Measurements from ENCODE around the gene ZNF528.

ZNF528 gene

DNA sequence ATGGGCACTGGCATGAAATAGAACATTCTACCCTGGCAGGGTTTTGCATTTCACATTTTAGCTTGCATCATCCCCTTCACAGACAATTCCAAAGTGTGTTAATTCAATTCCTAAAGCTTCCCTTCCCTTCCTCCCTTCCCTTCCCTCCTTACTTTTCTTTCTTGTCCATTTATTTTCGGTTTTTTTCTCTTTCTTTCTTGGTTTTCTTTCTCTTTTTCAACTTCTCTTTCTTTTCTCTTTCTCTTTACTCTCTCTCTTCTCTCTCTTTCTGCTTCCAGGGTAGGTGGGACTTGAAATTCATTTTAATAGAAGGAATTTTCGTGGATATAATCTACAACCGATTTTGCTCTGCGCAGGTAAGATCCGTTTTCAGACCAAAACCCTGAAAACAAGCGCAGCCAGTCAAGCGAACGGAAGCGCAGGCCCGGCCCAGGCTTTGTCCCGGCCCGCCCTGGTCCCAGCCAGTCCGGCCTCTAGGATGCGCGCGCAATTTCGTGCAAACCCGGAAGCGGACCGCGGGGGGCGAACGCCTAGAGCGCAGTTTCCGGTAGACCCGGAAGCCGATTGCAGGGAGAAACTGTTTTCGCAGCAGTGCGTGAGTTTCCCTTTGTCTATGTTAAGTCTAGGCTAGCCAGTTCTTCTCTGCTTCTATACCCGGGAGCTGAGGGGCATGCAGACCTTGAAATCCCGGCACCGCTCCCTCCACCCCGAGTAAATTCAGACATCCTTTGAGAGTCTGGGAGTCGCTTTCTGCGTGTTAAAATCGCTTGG, at the start of gene ZNF528:
Gene ZNF528 (plus strand): TSS at position 540 of the 771 bp plus-strand sequence. CDS start 4,165 bp downstream, outside the sequence.
- DNase-seq = peak; percentile 54 to 73

DNA sequence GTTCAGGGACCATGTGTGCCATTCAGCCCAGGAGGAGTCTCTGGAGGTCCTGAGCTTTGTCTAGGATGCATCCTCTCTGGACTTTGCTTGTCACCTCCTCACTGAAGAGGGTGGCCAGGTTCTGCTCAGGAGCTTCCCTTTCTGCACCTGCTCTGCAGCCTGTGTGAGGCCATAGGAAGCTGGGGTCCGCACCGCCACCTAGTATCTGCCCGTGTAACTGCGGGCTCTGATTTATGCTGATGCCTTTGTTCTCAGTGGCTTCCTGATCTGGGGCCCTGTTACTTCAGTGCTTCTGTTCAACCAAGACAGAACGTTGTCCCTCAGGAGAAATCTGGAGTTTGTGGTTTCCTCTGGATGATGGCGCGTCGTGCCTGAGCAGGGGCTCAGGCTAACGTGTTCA, 46.1 kb upstream of the ZNF528 start:
- DNase-seq = no peak

DNA sequence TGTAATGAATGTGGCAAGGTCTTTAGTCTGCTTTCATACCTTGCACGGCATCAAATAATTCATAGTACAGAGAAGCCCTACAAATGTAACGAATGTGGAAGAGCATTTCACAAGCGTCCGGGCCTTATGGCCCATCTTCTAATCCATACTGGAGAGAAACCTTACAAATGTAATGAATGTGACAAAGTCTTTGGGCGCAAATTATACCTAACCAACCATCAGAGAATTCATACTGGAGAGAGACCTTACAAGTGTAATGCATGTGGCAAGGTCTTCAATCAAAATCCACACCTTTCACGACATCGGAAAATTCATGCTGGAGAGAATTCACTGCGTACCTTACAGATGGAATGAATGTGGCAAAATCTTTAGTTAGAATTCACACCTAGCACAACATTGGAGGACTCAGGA, 31.2 kb upstream of the ZNF528 start:
- DNase-seq = no peak

DNA sequence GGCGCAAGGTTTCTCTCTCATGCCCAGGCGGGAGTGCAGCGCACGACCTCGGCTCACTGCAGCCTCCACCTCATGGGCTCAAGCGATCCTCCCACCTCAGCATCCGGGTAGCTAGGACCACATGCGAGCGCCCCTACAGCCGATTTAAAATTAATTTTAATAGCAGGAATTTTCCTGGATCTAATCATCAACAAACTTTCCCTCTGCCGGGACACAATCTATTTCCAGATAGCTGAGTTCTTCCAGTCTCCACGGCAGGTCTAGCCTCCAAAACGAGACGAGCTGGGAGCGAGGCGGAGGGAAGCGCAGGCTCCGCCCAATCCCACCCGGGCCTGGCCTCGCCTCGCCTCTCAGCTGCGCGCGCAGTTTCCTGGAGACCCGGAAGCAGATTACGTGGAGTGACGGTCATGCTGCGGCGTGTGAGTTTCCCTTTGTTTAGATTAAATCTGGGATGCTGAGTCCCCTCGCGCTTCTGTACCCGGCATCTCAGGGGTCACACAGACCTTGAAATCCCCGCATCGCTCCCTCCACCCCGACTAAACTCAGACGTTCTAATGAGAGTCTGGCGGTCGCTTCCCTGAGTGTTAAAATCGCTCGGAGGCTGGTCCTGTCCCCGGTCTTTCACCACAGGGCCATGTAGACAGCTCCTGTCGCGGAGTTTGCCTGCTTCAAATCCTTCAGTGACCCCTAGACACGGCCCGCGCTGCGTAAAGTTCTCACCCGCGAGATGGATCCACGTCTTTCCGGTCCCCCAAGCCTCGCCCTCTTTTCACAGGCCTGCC, 27.9 kb upstream of the ZNF528 start, which contains the start of gene ZNF880:
Gene ZNF880 (plus strand): TSS at position 365 of the 782 bp plus-strand sequence. CDS start 43 bp downstream, at position 408.
- DNase-seq = peak; percentile 89 to 91

DNA sequence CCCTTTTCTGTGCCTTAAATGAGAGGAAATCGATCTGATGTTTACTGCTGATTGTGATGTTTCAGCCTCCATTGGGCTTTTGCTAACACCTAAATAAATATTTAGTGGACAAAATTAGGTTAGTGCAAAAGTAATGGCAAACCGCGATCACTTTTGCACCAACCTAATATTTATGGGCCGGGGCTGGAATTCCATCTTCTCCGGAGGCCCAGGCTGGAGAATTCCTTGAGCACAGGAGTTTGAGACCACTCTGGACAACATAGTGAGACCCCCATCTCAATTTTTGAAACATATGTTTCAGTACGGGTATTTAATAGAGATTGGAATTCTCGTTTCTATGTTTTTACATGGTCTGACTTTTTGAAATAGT, 27.3 kb upstream of the ZNF528 start:
- DNase-seq = no peak

DNA sequence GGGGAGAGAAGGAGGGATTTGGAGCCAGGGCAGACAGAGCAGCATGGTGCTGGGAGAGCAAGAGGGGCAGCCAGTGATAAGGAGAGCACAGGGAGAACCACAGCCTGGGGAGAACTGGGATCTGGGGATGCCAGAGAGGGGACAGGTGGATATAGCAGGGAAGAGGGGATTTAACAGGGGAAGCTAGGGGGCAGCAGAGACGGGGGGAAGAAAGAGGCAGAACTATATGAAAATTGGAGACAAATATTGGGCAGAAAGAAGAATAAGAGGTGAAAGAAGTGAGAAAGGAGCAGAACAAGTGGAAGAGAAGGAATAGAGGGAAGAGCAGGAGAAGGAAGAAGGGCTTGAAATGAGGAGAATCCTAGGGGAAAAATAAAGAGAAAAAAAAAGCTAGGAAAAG, 6.5 kb upstream of the ZNF528 start:
- DNase-seq = no peak

DNA sequence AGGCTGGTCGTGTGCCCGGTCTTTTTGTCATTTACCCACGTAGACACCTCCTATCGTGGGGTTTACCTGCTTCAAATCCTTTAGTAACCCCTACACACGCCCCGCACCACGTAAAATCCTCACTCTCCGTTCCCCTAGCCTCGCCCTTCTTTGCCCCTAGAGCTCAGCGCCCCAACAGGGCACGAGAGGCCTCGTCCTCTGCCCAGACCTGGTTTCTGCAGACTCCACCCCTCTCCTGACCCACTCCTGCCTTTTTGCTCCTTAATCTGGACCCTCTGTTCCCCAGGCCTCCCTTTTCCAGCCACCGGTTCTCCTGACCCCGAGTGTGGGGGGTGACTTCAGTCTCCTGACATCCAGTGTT, 412 bp downstream of the ZNF528 start:
- no peak for DNase-seq

DNA sequence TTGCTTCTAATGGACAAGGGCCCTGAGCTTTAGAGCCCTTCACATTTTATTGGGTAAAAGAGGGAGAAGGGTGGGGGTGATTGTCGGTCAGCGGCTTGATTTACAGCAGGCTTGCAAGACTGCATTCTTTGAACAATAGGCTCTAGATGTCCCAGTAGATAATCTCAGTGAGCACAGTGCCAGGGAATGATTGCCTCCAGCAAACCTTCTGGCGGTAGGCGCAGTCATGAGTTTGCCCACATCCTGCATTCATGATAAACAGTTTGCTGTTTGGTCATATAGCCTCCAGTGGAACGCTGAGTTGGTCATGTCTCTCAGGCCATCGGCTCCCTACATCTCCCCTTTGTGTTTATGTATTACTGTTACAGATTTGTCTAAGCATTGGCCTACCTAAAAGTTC, 12.6 kb downstream of the ZNF528 start:
- DNase-seq = no peak

DNA sequence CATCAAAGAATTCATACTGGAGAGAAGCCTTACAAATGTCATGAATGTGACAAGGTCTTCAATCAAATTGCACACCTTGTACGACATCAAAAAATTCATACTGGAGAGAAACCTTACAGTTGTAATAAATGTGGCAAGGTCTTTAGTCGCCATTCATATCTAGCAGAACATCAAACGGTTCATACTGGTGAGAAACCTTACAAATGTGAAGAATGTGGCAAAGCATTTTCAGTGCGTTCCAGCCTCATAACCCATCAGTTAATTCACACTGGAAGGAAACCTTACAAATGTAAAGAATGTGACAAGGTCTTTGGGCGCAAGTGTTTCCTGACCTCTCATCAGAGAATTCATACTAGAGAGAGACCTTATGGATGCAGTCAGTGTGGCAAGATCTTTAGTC, 18.1 kb downstream of the ZNF528 start:
- no peak for DNase-seq

DNA sequence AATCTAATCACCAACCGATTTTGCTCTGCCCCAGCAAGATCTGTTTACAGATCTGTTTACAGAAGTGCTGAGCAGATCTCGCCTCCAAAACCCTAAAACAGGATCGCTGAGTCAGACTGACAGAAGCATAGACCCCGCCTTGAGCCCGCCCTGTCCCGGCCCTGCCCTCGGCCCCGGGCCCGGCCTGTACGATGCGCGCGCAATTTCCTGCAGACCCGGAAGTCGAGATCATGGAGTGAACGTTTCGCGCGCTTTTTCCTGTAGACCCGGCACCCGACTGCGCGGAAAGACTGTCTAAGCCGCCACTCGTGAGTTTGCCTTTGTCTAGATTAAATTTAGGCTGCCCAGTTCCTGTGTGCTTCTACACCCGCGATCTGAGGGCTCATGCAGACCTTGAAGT, 31.3 kb downstream of the ZNF528 start, which contains the start of gene ZNF534:
Gene ZNF534 (plus strand): TSS at position 212 of the 400 bp plus-strand sequence. CDS start 2,327 bp downstream, outside the sequence.
- no peak for DNase-seq

DNA sequence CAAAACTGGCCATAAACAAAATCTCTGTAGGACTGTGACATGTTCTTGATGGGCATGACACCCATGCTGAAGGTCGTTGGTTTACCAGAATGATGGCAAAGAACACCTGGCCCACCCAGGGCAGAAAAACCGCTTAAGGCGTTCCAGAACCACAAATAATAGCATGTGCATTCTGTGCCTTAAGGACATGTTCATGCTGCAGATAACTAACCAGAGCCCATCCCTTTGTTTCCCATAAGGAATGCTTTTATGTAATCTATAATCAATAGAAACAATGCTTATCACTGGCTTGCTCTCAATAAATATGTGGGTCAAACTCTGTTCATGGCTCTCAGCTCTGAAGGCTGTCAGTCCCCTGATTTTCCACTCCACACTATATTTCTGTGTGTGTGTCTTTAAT, 44.5 kb downstream of the ZNF528 start:
- no peak for DNase-seq

DNA sequence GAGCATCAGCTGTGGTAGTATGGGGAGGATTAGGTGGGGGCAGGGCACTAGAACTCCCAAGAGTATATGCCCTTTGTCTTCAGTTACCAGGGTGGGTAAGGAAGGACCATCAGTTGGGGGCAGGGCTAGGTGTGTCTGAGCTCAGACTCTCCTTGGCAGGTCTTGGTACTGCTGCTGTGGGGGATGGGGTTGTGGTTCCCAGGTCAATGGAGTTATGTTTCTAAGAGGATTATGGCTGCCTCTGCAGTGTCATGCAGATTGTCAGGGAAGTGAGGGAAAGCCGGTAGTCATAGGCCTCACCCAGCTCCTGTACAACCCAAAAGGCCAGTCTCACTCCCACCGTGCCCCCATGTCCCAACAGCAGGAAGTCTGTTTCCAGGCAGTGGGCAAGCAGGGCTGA, 46.9 kb downstream of the ZNF528 start:
- DNase-seq = no peak

DNA sequence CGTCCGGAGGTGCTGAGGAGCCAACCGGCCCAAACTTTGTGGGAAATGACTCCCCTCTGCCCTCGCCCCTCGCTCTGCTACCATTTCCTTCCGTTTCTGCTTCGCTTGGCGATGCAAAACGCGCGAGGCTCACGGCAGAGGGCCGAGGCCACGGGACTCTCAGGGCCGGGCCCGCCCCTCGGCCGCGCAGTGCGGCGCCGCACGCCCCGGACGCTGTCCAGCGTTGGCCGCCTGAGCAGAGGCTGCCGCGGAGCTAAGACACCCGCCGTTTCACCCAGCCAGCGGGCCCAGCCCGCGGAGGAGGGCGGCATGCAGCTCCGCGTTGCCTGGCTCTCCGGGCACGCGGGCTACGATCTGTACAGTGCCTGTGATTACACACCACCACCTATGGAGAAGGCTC, 53.6 kb downstream of the ZNF528 start:
- no peak for DNase-seq

DNA sequence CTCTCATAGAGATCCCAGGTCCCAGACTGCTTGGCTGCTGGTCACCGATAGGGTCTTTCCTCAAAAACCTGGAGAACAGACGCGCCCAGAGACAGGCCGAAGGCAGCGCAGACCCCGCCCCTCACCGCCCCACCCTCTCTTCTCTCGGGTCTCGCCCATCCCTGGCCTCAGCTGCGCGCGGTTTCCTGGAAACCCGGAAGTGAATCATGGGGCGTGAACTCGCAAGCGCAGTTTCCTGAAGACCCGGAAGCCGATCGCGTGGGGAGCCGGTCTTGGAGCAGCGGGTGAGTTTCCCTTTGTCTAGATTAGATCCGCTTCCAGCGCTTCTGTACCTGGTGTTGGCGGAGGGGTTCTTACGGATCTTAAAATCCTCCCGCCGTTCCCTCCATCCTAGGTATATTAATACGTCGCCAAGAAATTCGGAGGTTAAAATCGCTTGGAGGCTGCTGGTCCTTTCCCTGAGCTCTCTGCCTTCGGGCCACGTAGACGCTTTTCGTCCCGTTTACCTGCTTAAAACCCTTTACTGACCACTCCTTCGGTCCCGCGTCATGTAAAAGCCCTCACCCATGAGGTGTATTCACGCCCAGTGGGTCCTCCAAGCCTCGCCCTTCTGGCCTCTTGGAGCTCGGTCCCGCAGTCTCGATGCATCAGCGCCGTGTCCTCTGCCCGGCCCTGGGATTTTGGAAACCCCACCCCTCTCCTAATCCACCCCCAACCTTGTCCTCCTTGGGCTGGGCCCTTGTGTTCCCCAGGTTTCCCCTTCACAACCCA, 55.9 kb downstream of the ZNF528 start, which contains the start of gene ZNF578:
Gene ZNF578 (plus strand): TSS at position 230 of the 771 bp plus-strand sequence. CDS start 48,293 bp downstream, outside the sequence.
- DNase-seq = no peak

DNA sequence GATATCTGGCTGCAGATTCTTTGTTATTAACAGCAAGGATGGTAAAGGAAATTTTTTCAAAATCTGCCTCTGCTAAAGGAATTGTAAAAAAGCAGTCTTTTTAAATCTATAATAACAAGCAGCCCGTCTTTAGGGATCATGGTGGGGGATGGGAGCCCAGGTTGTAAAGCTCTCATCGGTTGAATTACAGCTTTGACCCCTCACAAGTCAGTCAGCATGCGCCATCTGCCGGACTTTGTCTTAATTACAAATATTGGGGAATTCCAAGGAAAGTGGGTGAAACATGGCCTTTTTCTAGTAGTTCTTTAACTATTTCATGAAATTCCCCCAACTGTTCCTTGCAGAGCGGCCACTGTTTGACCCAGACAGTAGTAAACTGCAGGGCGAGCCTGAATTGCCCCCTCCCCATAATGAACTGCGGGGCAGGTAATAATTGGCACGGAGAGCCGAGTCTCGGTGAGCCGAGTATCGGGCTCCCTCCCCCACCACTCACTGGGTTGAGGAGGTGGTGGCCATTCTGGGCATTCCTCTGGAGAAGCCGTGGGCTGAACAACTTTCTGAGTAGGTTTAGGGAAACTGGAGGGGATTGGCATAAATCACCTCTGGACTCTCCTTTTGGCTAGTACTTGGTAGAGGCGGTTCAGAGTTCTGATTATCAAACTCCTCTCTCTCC, 67.3 kb downstream of the ZNF528 start:
- DNase-seq = peak; percentile 5 to 10

Measured in SHP77 (cell line).